ENCODE data around the gene MAP4K4. TPM values are rescaled to one million over a fixed set of nuclear protein-coding genes. Genes with fewer than 3 reads are reported as not detected.

MAP4K4 gene
- total RNA-seq, 2 experiments from 2014 or later = 25.2 to 25.8 TPM

- ChIA-PET POLR2A (interaction anchor here (0.6 kb wide), 1 partner anchor 10 kb away, joined by 3 read pairs; no protein-coding TSS in a partner anchor), CTCF (interaction anchor here (0.7 kb wide), 1 partner anchor 9 kb away, joined by 3 read pairs; no protein-coding TSS in a partner anchor)
Observed at GRCh38 chr2:101773961-101774360, 76.5 kb downstream of the MAP4K4 start.

- POLR2A ChIA-PET = no interaction called here
- CTCF ChIA-PET = no interaction called here
Observed at GRCh38 chr2:101775092-101775491, 77.6 kb downstream of the MAP4K4 start.

- CTCF ChIA-PET = interaction anchor here (1.3 kb wide), 1 partner anchor 76 kb away, joined by 3 read pairs; no protein-coding TSS in a partner anchor
- POLR2A ChIA-PET = no interaction called here
Observed at GRCh38 chr2:101775636-101776035, 78.1 kb downstream of the MAP4K4 start.

- POLR2A ChIA-PET = no interaction called here
Observed at GRCh38 chr2:101776172-101777043, 78.9 kb downstream of the MAP4K4 start.

GRCh38 chr2:101777337-101777736 lies 79.8 kb downstream of the MAP4K4 start:
- ChIA-PET CTCF (interaction anchor here (1.3 kb wide), 1 partner anchor 77 kb away, joined by 3 read pairs; no protein-coding TSS in a partner anchor), POLR2A (no interaction called here)

More at GRCh38 chr2:101776172-101777043, 78.9 kb downstream of the MAP4K4 start:
- CTCF ChIA-PET = interaction anchor here (1.3 kb wide), 1 partner anchor 77 kb away, joined by 3 read pairs; no protein-coding TSS in a partner anchor

- CTCF ChIA-PET = no interaction called here
- POLR2A ChIA-PET = no interaction called here
Observed at GRCh38 chr2:101778102-101778501, 80.6 kb downstream of the MAP4K4 start.

- CTCF ChIA-PET = interaction anchor here (1.1 kb wide), 1 partner anchor 10 kb away, joined by 3 read pairs; no protein-coding TSS in a partner anchor
- POLR2A ChIA-PET = no interaction called here
Observed at GRCh38 chr2:101779190-101779589, 81.7 kb downstream of the MAP4K4 start.

GRCh38 chr2:101779656-101780055 lies 82.1 kb downstream of the MAP4K4 start:
- POLR2A ChIA-PET = interaction anchor here (0.5 kb wide), 1 partner anchor 446 kb away, joined by 4 read pairs; no protein-coding TSS in a partner anchor

GRCh38 chr2:101781326-101781725 lies 83.8 kb downstream of the MAP4K4 start:
- ChIA-PET POLR2A (no interaction called here), CTCF (no interaction called here)

More at GRCh38 chr2:101779656-101780055, 82.1 kb downstream of the MAP4K4 start:
- CTCF ChIA-PET = interaction anchor here (1.1 kb wide), 1 partner anchor 11 kb away, joined by 3 read pairs; no protein-coding TSS in a partner anchor

GRCh38 chr2:101781791-101782426 lies 84.4 kb downstream of the MAP4K4 start:
- CTCF ChIA-PET = interaction anchor here (1.3 kb wide), 1 partner anchor 15 kb away, joined by 4 read pairs; no protein-coding TSS in a partner anchor

GRCh38 chr2:101782427-101782792 lies 84.9 kb downstream of the MAP4K4 start:
- CTCF ChIA-PET = interaction anchor here (1.3 kb wide), 1 partner anchor 15 kb away, joined by 4 read pairs; no protein-coding TSS in a partner anchor
- POLR2A ChIA-PET = no interaction called here

More at GRCh38 chr2:101781791-101782426, 84.4 kb downstream of the MAP4K4 start:
- POLR2A ChIA-PET = no interaction called here

- ChIA-PET CTCF (no interaction called here), POLR2A (no interaction called here)
Observed at GRCh38 chr2:101787097-101787496, 89.6 kb downstream of the MAP4K4 start.

- ChIA-PET CTCF (no interaction called here), POLR2A (no interaction called here)
Observed at GRCh38 chr2:101788565-101788964, 91.1 kb downstream of the MAP4K4 start.

- ChIA-PET POLR2A (no interaction called here), CTCF (no interaction called here)
Observed at GRCh38 chr2:101788995-101789970, 91.8 kb downstream of the MAP4K4 start.

- CTCF ChIA-PET = no interaction called here
- POLR2A ChIA-PET = no interaction called here
Observed at GRCh38 chr2:101790416-101790815, 92.9 kb downstream of the MAP4K4 start.

GRCh38 chr2:101790857-101791256 lies 93.3 kb downstream of the MAP4K4 start:
- CTCF ChIA-PET = no interaction called here
- POLR2A ChIA-PET = no interaction called here

GRCh38 chr2:101792208-101792607 lies 94.7 kb downstream of the MAP4K4 start:
- CTCF ChIA-PET = no interaction called here
- POLR2A ChIA-PET = no interaction called here

- CTCF ChIA-PET = interaction anchor here (0.7 kb wide), 1 partner anchor 213 kb away, joined by 4 read pairs; no protein-coding TSS in a partner anchor
- POLR2A ChIA-PET = interaction anchor here (0.7 kb wide), 1 partner anchor 26 kb away, joined by 4 read pairs; no protein-coding TSS in a partner anchor
Observed at GRCh38 chr2:101793277-101793969, 95.9 kb downstream of the MAP4K4 start.

Measured in activated CD8-positive, alpha-beta memory T cell treated with anti-CD3 and anti-CD28 coated beads for 36 hours (primary cell).